K562 (cell line): ENCODE data around the gene NAALAD2. TPM values are rescaled to one million over a fixed set of nuclear protein-coding genes. Genes with fewer than 3 reads are reported as not detected.

Source experiments
- ATAC-seq: fragments of 200-7000 bp; cut with Tn5 transposase; 3 replicates; pipeline ENCODE4 v1.9.1; 2020; ENCODE audit warnings: moderate library complexity
- BruUV-seq: library from RNA; stranded (reverse); fragments of 400-500 nt; replicated peaks from 2 replicates; lab custom pipeline; 2021; lab: Mats Ljungman, UMichigan
- CTCF ChIA-PET: fragments of 300-600 bp; formaldehyde crosslinking; extraction: SDS; loops from one replicate; lab custom pipeline; 2021; ENCODE audit warnings: low intra/inter-chr PET ratio; lab: Yijun Ruan, JAX
- POLR2A ChIA-PET: fragments of 300-600, 350-650 bp; sonication (Branson Sonifier 250); formaldehyde crosslinking; extraction: SDS; loops from one replicate; lab custom pipeline; 2021; ENCODE audit warnings: antibody characterized with exemption, inconsistent platforms; lab: Yijun Ruan, JAX
- DNase-seq, 4 experiments: peaks; one replicate each; pipeline versions ENCODE4 v3.0.0 to v3.0.0-alpha.2; 2011 to 2018; ENCODE audit warnings: low spot score in 3 of 4, mixed read lengths in 3 of 4; ENCODE audit errors: extremely low read depth in 1 of 4
- FAIRE-seq: peaks from 2 replicates; lab custom pipeline; 2011; peaks lifted over from hg19 to GRCh38; lab: Jason Lieb, UNC
- H2AFZ ChIP-seq: 2 replicates; pipeline ENCODE4 v1.6.0; 2011; ENCODE audit warnings: low read depth, low read length, control low read depth, inconsistent platforms
- H3K27ac ChIP-seq: fragments of 200-600 bp; 3 replicates; pipeline ENCODE4 v1.8.0; 2011; ENCODE audit warnings: low read depth, mild to moderate bottlenecking, control low read depth, inconsistent platforms, low read length, moderate library complexity, mixed read lengths; ENCODE audit errors: extremely low read depth
- H3K27me3 ChIP-seq, 2 experiments: fragments of 300-600 bp in 1 of 2; 2 replicates in 1 of 2; 3 replicates in 1 of 2; pipeline versions ENCODE4 v1.6.0 to v1.8.0; 2011; ENCODE audit warnings: inconsistent platforms in 2 of 2, low read length in 2 of 2, mild to moderate bottlenecking in 1 of 2, mixed read lengths in 1 of 2, moderate library complexity in 1 of 2; ENCODE audit not compliant: control insufficient read depth in 2 of 2, insufficient read depth in 2 of 2
- H3K36me3 ChIP-seq: fragments of 300-600 bp; 3 replicates; pipeline ENCODE4 v1.8.0; 2011; ENCODE audit warnings: mild to moderate bottlenecking, low read length, inconsistent platforms; ENCODE audit not compliant: control insufficient read depth, insufficient read depth
- H3K4me1 ChIP-seq, 2 experiments: fragments of 200-600 bp in 1 of 2; replicated peaks in 1 of 2; 2 replicates in 1 of 2; 3 replicates in 1 of 2; pipeline versions ENCODE4 v1.5.1 to v1.8.0; 2011; ENCODE audit warnings: inconsistent platforms in 2 of 2, low read length in 2 of 2, mild to moderate bottlenecking in 1 of 2, mixed read lengths in 1 of 2, moderate library complexity in 1 of 2; ENCODE audit not compliant: control insufficient read depth in 2 of 2, insufficient read depth in 2 of 2
- H3K4me2 ChIP-seq: 2 replicates; pipeline ENCODE4 v1.6.1; 2011; ENCODE audit warnings: low read length, control low read depth, inconsistent platforms, mixed read lengths; ENCODE audit not compliant: insufficient read depth
- H3K4me3 ChIP-seq: fragments of 200-600 bp; sonication (generic), shearing (Covaris generic); 2 replicates; pipeline ENCODE4 v1.5.1; 2016; ENCODE audit warnings: control low read depth, inconsistent platforms
- H3K79me2 ChIP-seq: fragments of 200-600 bp; 3 replicates; pipeline ENCODE4 v1.8.0; 2011; ENCODE audit warnings: low read length, inconsistent platforms; ENCODE audit not compliant: control insufficient read depth, insufficient read depth
- H3K9ac ChIP-seq, 2 experiments: 2 replicates each; pipeline versions ENCODE4 v1.6.0 to v1.6.1; 2011; ENCODE audit warnings: low read depth in 2 of 2, low read length in 2 of 2, control low read depth in 1 of 2, inconsistent platforms in 1 of 2, mild to moderate bottlenecking in 1 of 2, mixed read lengths in 1 of 2; ENCODE audit not compliant: insufficient read depth in 1 of 2
- H3K9me1 ChIP-seq: one replicate; pipeline ENCODE4 v1.6.0; 2011; ENCODE audit warnings: inconsistent platforms, mild to moderate bottlenecking, low read length, moderate library complexity; ENCODE audit not compliant: control insufficient read depth, insufficient read depth
- H3K9me3 ChIP-seq: replicated peaks from 2 replicates; pipeline ENCODE4 v1.5.1; 2011; ENCODE audit warnings: low read depth, low read length, inconsistent platforms; ENCODE audit not compliant: control insufficient read depth, insufficient read depth
- H4K20me1 ChIP-seq: replicated peaks from 2 replicates; pipeline ENCODE4 v1.6.1; 2011; ENCODE audit warnings: low read length, inconsistent platforms, mixed read lengths; ENCODE audit not compliant: control insufficient read depth, insufficient read depth
- E2F3 ChIP-seq: fragments of 250-450 bp; sonication (Bioruptor Pico); IDR thresholded peaks from 2 replicates; pipeline ENCODE4 v1.4.0; 2020; ENCODE audit warnings: mild to moderate bottlenecking
- HSF4 ChIP-seq: fragments of 250-450 bp; sonication (Bioruptor Pico); IDR thresholded peaks from 2 replicates; pipeline ENCODE4 v2.1.2; 2022; ENCODE audit warnings: mild to moderate bottlenecking, moderate library complexity, borderline replicate concordance
- KLF10 ChIP-seq: fragments of 250-450 bp; sonication (Bioruptor Pico); IDR thresholded peaks from 2 replicates; pipeline ENCODE4 v1.6.1; 2021; ENCODE audit warnings: matching md5 sums
- MCM3 ChIP-seq: fragments of 450-650 bp; IDR thresholded peaks from 2 replicates; pipeline ENCODE4 v1.6.1; 2016
- MITF ChIP-seq: IDR thresholded peaks from 2 replicates; pipeline ENCODE4 v1.6.1; 2014; ENCODE audit warnings: antibody characterized with exemption
- NCOA1 ChIP-seq: fragments of 450-650 bp; IDR thresholded peaks from 2 replicates; pipeline ENCODE4 v1.6.1; 2016; ENCODE audit warnings: low read depth
- PPARD ChIP-seq: fragments of 250-450 bp; sonication (Bioruptor Pico); IDR thresholded peaks from 2 replicates; pipeline ENCODE4 v1.8.0; 2022; ENCODE audit warnings: inconsistent platforms, mild to moderate bottlenecking, moderate library complexity
- RCOR1 ChIP-seq, 2 experiments: IDR thresholded peaks; 2 replicates each; pipeline ENCODE4 v1.6.1; 2012; ENCODE audit warnings: low read depth in 2 of 2, low read length in 2 of 2, borderline replicate concordance in 1 of 2, improper control_type of control experiment in 1 of 2
- SAFB ChIP-seq: fragments of 200-400 bp; formaldehyde crosslinking; IDR thresholded peaks from 2 replicates; pipeline ENCODE4 v1.6.1; 2017; ENCODE audit warnings: low read depth, low read length, borderline replicate concordance
- ZNF12 ChIP-seq: sonication (generic); formaldehyde crosslinking; IDR thresholded peaks from 2 replicates; pipeline ENCODE4 v1.4.0; 2020; ENCODE audit warnings: mild to moderate bottlenecking, missing genetic modification reagents
- ZNF316 ChIP-seq: fragments of 450-650 bp; IDR thresholded peaks from 2 replicates; pipeline ENCODE4 v1.6.1; 2016
- WGBS: fragments of 100-300 bp; shearing (Covaris generic); methylation state at CpG from one replicate; pipeline ENCODE4 v1.1.6; 2016; ENCODE audit warnings: low coverage, mixed read lengths; ENCODE audit not compliant: insufficient coverage; ENCODE audit errors: missing lambda C conversion rate; 5-methylcytosine and 5-hydroxymethylcytosine counted together
- in situ Hi-C: fragments of 300-500 bp; cut with MboI; formaldehyde crosslinking; loops from 4 replicates; pipeline ENCODE4 v1.15.0; 2018; ENCODE audit warnings: inconsistent platforms, mixed read lengths
- intact Hi-C: fragments of 100-400 bp; cut with micrococcal nuclease; formaldehyde crosslinking; loops from 2 replicates; pipeline ENCODE4 v1.14.2; 2022
- polyA plus RNA-seq, 8 experiments: library from polyadenylated mRNA; depleted of rRNA in 4 of 8; stranded (reverse) in 5 of 8; unstranded in 3 of 8; fragments of >200 nt; fragmentation: Nextera tagmentation in 2 of 8; fragmentation: Illumina TruSeq in 1 of 8; extraction: Ambion mirVana in 2 of 8; extraction: Trizol in 1 of 8; gene quantifications; 2 replicates each; pipeline versions ENCODE4 v1.2.1 to v1.2.3, GENCODE V29; 2011 to 2014; ENCODE audit warnings: inconsistent platforms in 1 of 8, missing spikeins in 1 of 8
- total RNA-seq, 7 experiments: library from RNA; depleted of rRNA in 6 of 7; stranded (reverse); fragments of >200 nt in 6 of 7; fragmentation: Illumina TruSeq in 2 of 7; extraction: Trizol in 2 of 7; gene quantifications; 2 replicates each; pipeline versions ENCODE4 v1.2.1 to v1.2.3, GENCODE V29; 2011 to 2021; ENCODE audit warnings: low replicate concordance in 1 of 7

Gene NAALAD2
- total and polyA plus RNA-seq, 9 of the 15 experiments (the other 6 are each of a cell fraction or from before 2014, with no cell fraction given): 0.05 to 0.24 (median 0.12) TPM

- WGBS: 44% methylated on average over 1 of the region's 1 CpG
- Histone ChIP-seq H3K9me1 (no peaks in the 10 kb centered on the region), H4K20me1 (no peaks in the 10 kb centered on the region), H3K9ac (no peak overlapping the region), H3K27me3 (no peaks in the 10 kb centered on the region), H3K9me3 (no peaks in the 10 kb centered on the region), H3K4me3 (no peak overlapping the region), H3K27ac (no peak overlapping the region), H2AFZ (no peak overlapping the region), H3K36me3 (no peaks in the 10 kb centered on the region), H3K4me2 (no peak overlapping the region), H3K4me1 (no peaks in the 10 kb centered on the region), H3K79me2 (0 out of 3 replicates have a peak, but pooled peaks cover 6% of the 10 kb centered on the region)
- ChIA-PET CTCF (no interaction called here), POLR2A (no interaction called here)
- DNase-seq: no peak
- ATAC-seq: no peak
- no peak for TF ChIP-seq MCM3
- no peak for TF ChIP-seq MITF
- TF ChIP-seq HSF4 (CRISPR knock-in tag): no peak
- TF ChIP-seq SAFB: no peak
- TF ChIP-seq RCOR1 (IDR thresholded peaks at IDR 0.05; ENCODE audit: borderline replicate concordance in 1 of 2, low read depth in 2 of 2, low read length in 2 of 2): no peak
- TF ChIP-seq ZNF316: no peak
- TF ChIP-seq KLF10: no peak
- TF ChIP-seq NCOA1: no peak
- no peak for TF ChIP-seq E2F3 (CRISPR knock-in tag)
- TF ChIP-seq PPARD: no peak
- TF ChIP-seq ZNF12 (CRISPR knock-in tag): no peak
- BruUV-seq: no TSS peak
- intact Hi-C loops (no loop called here), in situ Hi-C loops (no loop called here)
- no peak for FAIRE-seq
Observed at GRCh38 chr11:90229791-90230190, 95.3 kb downstream of the NAALAD2 start.
